ENCODE results near the gene ARPC5. TPM values are rescaled to one million over a fixed set of nuclear protein-coding genes. Genes with fewer than 3 reads are reported as not detected.

The ARPC5 gene
- polyA plus RNA-seq, 3 donors: 110 to 1,089 (median 1,064) TPM

GRCh38 chr1:183632114-183632513 lies 3.5 kb downstream of the ARPC5 start:
- Histone ChIP-seq H3K27me3 (ENCODE audit: control insufficient read depth in 2 of 2, insufficient read depth in 2 of 2, low read length in 2 of 2) (no peaks in the 10 kb centered on the region), H3K27ac (ENCODE audit: low read depth in 1 of 2, low read length in 2 of 2) (no peak overlapping the region), H3K9me3 (replicated peaks in 1 of 2; ENCODE audit: control insufficient read depth in 1 of 2, insufficient read depth in 1 of 2, low read length in 2 of 2) (no peaks in the 10 kb centered on the region), H3K36me3 (replicated peaks in 1 of 2; ENCODE audit: control insufficient read depth in 1 of 2, insufficient read depth in 2 of 2, low read length in 2 of 2) (peaks cover 33 to 58% of the 10 kb centered on the region in 2 donors), H3K4me1 (ENCODE audit: control insufficient read depth in 1 of 2, insufficient read depth in 2 of 2, low read length in 2 of 2) (peaks cover 35 to 69% of the 10 kb centered on the region in 2 donors), H3K9ac (ENCODE audit: insufficient read depth, low read length, poor library complexity, severe bottlenecking) (no peak overlapping the region), H3K4me3 (replicated peaks in 1 of 3; ENCODE audit: low read depth in 2 of 3, low read length in 3 of 3) (peak overlapping the region in 1 of 3 experiments; percentile 98), H4K20me1 (ENCODE audit: insufficient read depth, low read length) (peaks cover 77% of the 10 kb centered on the region), H3K4me2 (replicated peaks; ENCODE audit: extremely low read depth, low read length, poor library complexity, severe bottlenecking) (peak overlapping the region; percentile 97), H3K79me2 (ENCODE audit: insufficient read depth, low read length) (peaks cover 86% of the 10 kb centered on the region), H2AFZ (ENCODE audit: insufficient read depth, low read depth, low read length, poor library complexity, severe bottlenecking) (no peak overlapping the region)
- Mint-ChIP-seq H3K36me3 (peaks cover 34 to 54% of the 10 kb centered on the region in 2 donors), H3K4me1 (peaks cover 48% of the 10 kb centered on the region), H3K9me3 (peaks cover 0 to 3% (median 0%) of the 10 kb centered on the region in 7 donors), H3K4me3 (no peak overlapping the region), H3K27me3 (ENCODE audit: low read depth in 3 of 3) (peaks cover 3 to 7% (median 4%) of the 10 kb centered on the region in 3 donors), H3K27ac (no peak overlapping the region)
- intact Hi-C loops (cut with micrococcal nuclease): loop anchor here (5.0 kb wide), 2 partner anchors 50 to 160 kb away; partner anchors contain the start of gene SMG7 (in 1 of the 2)
- no peak for DNase-seq
- no CpG with 5 or more reads among the region's 2 CpGs for WGBS (ENCODE audit: insufficient coverage)
- TF ChIP-seq CTCF (IDR thresholded peaks at IDR 0.05): no peak

- Histone ChIP-seq H3K9me3 (replicated peaks in 1 of 2; ENCODE audit: control insufficient read depth in 1 of 2, insufficient read depth in 1 of 2, low read length in 2 of 2) (no peaks in the 10 kb centered on the region), H3K4me1 (ENCODE audit: control insufficient read depth in 1 of 2, insufficient read depth in 2 of 2, low read length in 2 of 2) (peaks cover 36 to 73% of the 10 kb centered on the region in 2 donors), H3K79me2 (ENCODE audit: insufficient read depth, low read length) (peaks cover 93% of the 10 kb centered on the region), H3K4me2 (replicated peaks; ENCODE audit: extremely low read depth, low read length, poor library complexity, severe bottlenecking) (no peak overlapping the region), H3K9ac (ENCODE audit: insufficient read depth, low read length, poor library complexity, severe bottlenecking) (no peak overlapping the region), H3K27ac (ENCODE audit: low read depth in 1 of 2, low read length in 2 of 2) (peak overlapping the region in 1 of 2 donors; percentile 54), H3K27me3 (ENCODE audit: control insufficient read depth in 2 of 2, insufficient read depth in 2 of 2, low read length in 2 of 2) (no peaks in the 10 kb centered on the region), H4K20me1 (ENCODE audit: insufficient read depth, low read length) (peaks cover 90% of the 10 kb centered on the region), H2AFZ (ENCODE audit: insufficient read depth, low read depth, low read length, poor library complexity, severe bottlenecking) (no peak overlapping the region), H3K4me3 (replicated peaks in 1 of 3; ENCODE audit: low read depth in 2 of 3, low read length in 3 of 3) (no peak overlapping the region), H3K36me3 (replicated peaks in 1 of 2; ENCODE audit: control insufficient read depth in 1 of 2, insufficient read depth in 2 of 2, low read length in 2 of 2) (peaks cover 39 to 67% of the 10 kb centered on the region in 2 donors)
- Mint-ChIP-seq H3K9me3 (peaks cover 0 to 3% (median 0%) of the 10 kb centered on the region in 7 donors), H3K36me3 (peaks cover 34 to 57% of the 10 kb centered on the region in 2 donors), H3K4me1 (peaks cover 51% of the 10 kb centered on the region), H3K27me3 (ENCODE audit: low read depth in 3 of 3) (no peaks in the 10 kb centered on the region), H3K4me3 (no peak overlapping the region), H3K27ac (peak overlapping the region in 6 of 7 donors; percentile 31 to 85 (median 65))
- intact Hi-C loops (cut with micrococcal nuclease): loop anchor here (5.0 kb wide), 2 partner anchors 48 to 158 kb away; partner anchors contain the start of gene SMG7 (in 1 of the 2)
- no peak for DNase-seq
- no peak for TF ChIP-seq CTCF (IDR thresholded peaks at IDR 0.05)
- WGBS (ENCODE audit: insufficient coverage): 100% methylated on average over 2 of the region's 2 CpGs
Observed at GRCh38 chr1:183630748-183631147, 4.8 kb downstream of the ARPC5 start.

Measured in CD14-positive monocyte (primary cell).